ENCODE measurements around the gene CUL3.

Gene CUL3

GRCh38 chr2:224466304-224466895, 118.8 kb downstream of the CUL3 start:
- H3K4me3 ChIP-seq (ENCODE audit: low read depth, low read length), result no peak overlapping the region
- no peak for TF ChIP-seq CTCF (IDR thresholded peaks at IDR 0.05; ENCODE audit: low read depth, low read length, missing control alignments)
- in situ Hi-C loops (cut with HindIII; ENCODE audit: low sequenced_read_pairs), result no loop called here
- DNase-seq (ENCODE audit: low read depth), result no peak

GRCh38 chr2:224461391-224461790, 123.8 kb downstream of the CUL3 start:
- no peak for TF ChIP-seq CTCF (IDR thresholded peaks at IDR 0.05; ENCODE audit: low read depth, low read length, missing control alignments)
- no peak overlapping the region for H3K4me3 ChIP-seq (ENCODE audit: low read depth, low read length)
- no peak for DNase-seq (ENCODE audit: low read depth)
- in situ Hi-C loops (cut with HindIII; ENCODE audit: low sequenced_read_pairs), result no loop called here

GRCh38 chr2:224457408-224458096, 127.6 kb downstream of the CUL3 start:
- DNase-seq (ENCODE audit: low read depth), result no peak
- in situ Hi-C loops (cut with HindIII; ENCODE audit: low sequenced_read_pairs), result no loop called here
- no peak for TF ChIP-seq CTCF (IDR thresholded peaks at IDR 0.05; ENCODE audit: low read depth, low read length, missing control alignments)
- no peak overlapping the region for H3K4me3 ChIP-seq (ENCODE audit: low read depth, low read length)

- no peak overlapping the region for H3K4me3 ChIP-seq (ENCODE audit: low read depth, low read length)
- in situ Hi-C loops (cut with HindIII; ENCODE audit: low sequenced_read_pairs), result no loop called here
- no peak for TF ChIP-seq CTCF (IDR thresholded peaks at IDR 0.05; ENCODE audit: low read depth, low read length, missing control alignments)
- no peak for DNase-seq (ENCODE audit: low read depth)
Observed at GRCh38 chr2:224453892-224454291, 131.3 kb downstream of the CUL3 start.

- H3K4me3 ChIP-seq (ENCODE audit: low read depth, low read length), result no peak overlapping the region
- peak; percentile 77 for TF ChIP-seq CTCF (IDR thresholded peaks at IDR 0.05; ENCODE audit: low read depth, low read length, missing control alignments)
- DNase-seq (ENCODE audit: low read depth), result no peak
- in situ Hi-C loops (cut with HindIII; ENCODE audit: low sequenced_read_pairs), result no loop called here
Observed at GRCh38 chr2:224449212-224450147, 135.7 kb downstream of the CUL3 start.

- DNase-seq (ENCODE audit: low read depth), result no peak
- no peak for TF ChIP-seq CTCF (IDR thresholded peaks at IDR 0.05; ENCODE audit: low read depth, low read length, missing control alignments)
- no peak overlapping the region for H3K4me3 ChIP-seq (ENCODE audit: low read depth, low read length)
- in situ Hi-C loops (cut with HindIII; ENCODE audit: low sequenced_read_pairs), result no loop called here
Observed at GRCh38 chr2:224448236-224448635, 136.9 kb downstream of the CUL3 start.

Measured in astrocyte of the cerebellum (primary cell).